KMS-11 (cell line): ENCODE results near the gene NAV2.

Experiments used
- H2AFZ ChIP-seq: fragments of 200-600 bp; sonication (generic); 2 replicates; pipeline ENCODE4 v1.6.1; 2016; ENCODE audit warnings: antibody characterized with exemption, mixed run types, low read depth
- H3K27ac ChIP-seq: fragments of 200-600 bp; sonication (generic); 2 replicates; pipeline ENCODE4 v1.6.1; 2016; ENCODE audit warnings: mild to moderate bottlenecking, mixed run types
- H3K27me3 ChIP-seq: fragments of 200-600 bp; sonication (generic); 2 replicates; pipeline ENCODE4 v1.6.1; 2017; ENCODE audit warnings: mild to moderate bottlenecking, low read depth, mixed run types, moderate library complexity; ENCODE audit not compliant: insufficient read depth
- H3K36me3 ChIP-seq: fragments of 200-600 bp; sonication (generic); 2 replicates; pipeline ENCODE4 v1.6.1; 2017; ENCODE audit warnings: mild to moderate bottlenecking, mixed run types; ENCODE audit not compliant: insufficient read depth
- H3K4me1 ChIP-seq: fragments of 200-600 bp; sonication (generic); 2 replicates; pipeline ENCODE4 v1.6.1; 2016; ENCODE audit warnings: mild to moderate bottlenecking, low read depth, mixed run types; ENCODE audit not compliant: poor library complexity, severe bottlenecking
- H3K4me2 ChIP-seq: fragments of 200-600 bp; sonication (generic); 2 replicates; pipeline ENCODE4 v1.7.0; 2016; ENCODE audit warnings: mild to moderate bottlenecking, mixed run types
- H3K4me3 ChIP-seq: fragments of 200-600 bp; sonication (generic); IDR thresholded peaks from 2 replicates; pipeline ENCODE4 v1.6.1; 2017; ENCODE audit warnings: low read depth, low read length, mixed read lengths; ENCODE audit not compliant: insufficient read depth
- H3K79me2 ChIP-seq: fragments of 200-600 bp; sonication (generic); 2 replicates; pipeline ENCODE4 v1.6.1; 2016; ENCODE audit warnings: low read depth, mixed run types; ENCODE audit not compliant: insufficient read depth
- H3K9ac ChIP-seq: fragments of 200-600 bp; sonication (generic); 2 replicates; pipeline ENCODE4 v1.6.1; 2016; ENCODE audit warnings: mild to moderate bottlenecking, mixed run types
- H4K20me1 ChIP-seq: fragments of 200-600 bp; sonication (generic); 2 replicates; pipeline ENCODE4 v1.6.1; 2016; ENCODE audit warnings: mild to moderate bottlenecking, mixed run types; ENCODE audit not compliant: insufficient read depth
- TF ChIP-seq, protein P1 (sequence below): fragments of 200-600 bp; sonication (generic); conservative IDR thresholded peaks from 2 replicates; pipeline ENCODE4 v1.6.1; 2017; ENCODE audit warnings: low read depth, mild to moderate bottlenecking, antibody characterized with exemption, low read length, moderate library complexity, mixed read lengths

NAV2 gene

DNA sequence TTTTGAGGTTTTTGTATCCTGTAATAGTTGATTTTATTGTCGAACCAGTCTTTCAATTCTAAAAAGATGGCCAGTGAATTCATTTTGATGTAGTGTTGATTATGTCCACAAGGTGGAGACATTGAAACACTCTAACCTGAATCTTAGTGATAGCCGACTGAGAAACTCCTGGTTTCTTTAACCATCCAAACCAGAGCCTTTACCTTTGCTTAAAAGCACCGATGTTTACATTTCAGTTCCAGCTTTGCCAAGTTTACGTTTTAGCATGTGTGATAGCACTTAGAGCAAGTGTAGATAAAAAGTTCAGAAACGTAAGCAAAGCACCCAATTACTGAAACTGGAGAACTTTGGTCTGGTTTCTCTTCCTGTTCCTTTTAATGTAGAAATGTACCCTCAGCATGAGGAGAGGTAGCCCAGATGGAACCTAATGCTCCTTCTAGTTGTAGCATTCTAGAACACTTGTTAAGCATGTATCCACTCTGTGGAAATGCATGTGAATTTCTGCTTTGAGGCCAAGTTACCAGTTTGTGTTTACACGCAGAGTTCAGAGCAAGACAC lies 239.0 kb downstream of the NAV2 start:
- Histone ChIP-seq H4K20me1 (no peaks in the 10 kb centered on the region), H2AFZ (no peak overlapping the region), H3K36me3 (no peaks in the 10 kb centered on the region), H3K4me3 (no peak overlapping the region), H3K4me1 (peaks cover 18% of the 10 kb centered on the region), H3K27ac (no peak overlapping the region), H3K27me3 (no peaks in the 10 kb centered on the region), H3K9ac (no peak overlapping the region), H3K79me2 (no peaks in the 10 kb centered on the region), H3K4me2 (peak overlapping the region; percentile 30; the same call in 1 of the 2 replicates)
- TF ChIP-seq, protein P1, sequence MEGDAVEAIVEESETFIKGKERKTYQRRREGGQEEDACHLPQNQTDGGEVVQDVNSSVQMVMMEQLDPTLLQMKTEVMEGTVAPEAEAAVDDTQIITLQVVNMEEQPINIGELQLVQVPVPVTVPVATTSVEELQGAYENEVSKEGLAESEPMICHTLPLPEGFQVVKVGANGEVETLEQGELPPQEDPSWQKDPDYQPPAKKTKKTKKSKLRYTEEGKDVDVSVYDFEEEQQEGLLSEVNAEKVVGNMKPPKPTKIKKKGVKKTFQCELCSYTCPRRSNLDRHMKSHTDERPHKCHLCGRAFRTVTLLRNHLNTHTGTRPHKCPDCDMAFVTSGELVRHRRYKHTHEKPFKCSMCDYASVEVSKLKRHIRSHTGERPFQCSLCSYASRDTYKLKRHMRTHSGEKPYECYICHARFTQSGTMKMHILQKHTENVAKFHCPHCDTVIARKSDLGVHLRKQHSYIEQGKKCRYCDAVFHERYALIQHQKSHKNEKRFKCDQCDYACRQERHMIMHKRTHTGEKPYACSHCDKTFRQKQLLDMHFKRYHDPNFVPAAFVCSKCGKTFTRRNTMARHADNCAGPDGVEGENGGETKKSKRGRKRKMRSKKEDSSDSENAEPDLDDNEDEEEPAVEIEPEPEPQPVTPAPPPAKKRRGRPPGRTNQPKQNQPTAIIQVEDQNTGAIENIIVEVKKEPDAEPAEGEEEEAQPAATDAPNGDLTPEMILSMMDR, result peak; percentile 86

DNA sequence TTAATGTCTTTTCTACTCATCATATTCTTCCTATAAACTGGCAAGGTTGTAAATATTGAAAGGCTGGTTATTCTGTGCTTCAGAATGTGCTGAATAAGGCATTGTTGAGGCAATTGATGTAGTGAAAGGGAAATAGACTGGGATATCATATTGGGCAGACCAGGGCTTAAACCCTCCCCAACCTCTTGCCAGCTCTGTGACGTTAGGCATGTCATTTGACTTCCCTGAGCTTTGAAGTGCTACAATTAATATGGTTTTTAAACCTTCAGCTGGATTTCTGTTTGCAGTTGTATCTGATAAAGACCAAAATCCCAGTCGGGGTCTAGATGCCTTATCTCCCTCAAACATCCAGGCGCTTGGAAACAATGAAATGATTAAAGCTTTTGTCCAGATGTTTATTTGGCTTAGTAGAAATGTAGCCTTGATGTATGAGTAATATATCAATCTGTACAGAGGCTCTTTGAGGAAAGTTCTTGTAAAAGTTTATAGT lies 239.5 kb downstream of the NAV2 start:
- no peaks in the 10 kb centered on the region for H3K27me3 ChIP-seq
- no peak overlapping the region for H2AFZ ChIP-seq
- no peaks in the 10 kb centered on the region for H3K36me3 ChIP-seq
- no peak overlapping the region for H3K27ac ChIP-seq
- H3K79me2 ChIP-seq, result no peaks in the 10 kb centered on the region
- no peak overlapping the region for H3K4me2 ChIP-seq
- H3K4me1 ChIP-seq, result peaks cover 13% of the 10 kb centered on the region
- H3K4me3 ChIP-seq, result no peak overlapping the region
- H4K20me1 ChIP-seq, result no peaks in the 10 kb centered on the region
- H3K9ac ChIP-seq, result no peak overlapping the region
- TF ChIP-seq, protein P1, result no peak

DNA sequence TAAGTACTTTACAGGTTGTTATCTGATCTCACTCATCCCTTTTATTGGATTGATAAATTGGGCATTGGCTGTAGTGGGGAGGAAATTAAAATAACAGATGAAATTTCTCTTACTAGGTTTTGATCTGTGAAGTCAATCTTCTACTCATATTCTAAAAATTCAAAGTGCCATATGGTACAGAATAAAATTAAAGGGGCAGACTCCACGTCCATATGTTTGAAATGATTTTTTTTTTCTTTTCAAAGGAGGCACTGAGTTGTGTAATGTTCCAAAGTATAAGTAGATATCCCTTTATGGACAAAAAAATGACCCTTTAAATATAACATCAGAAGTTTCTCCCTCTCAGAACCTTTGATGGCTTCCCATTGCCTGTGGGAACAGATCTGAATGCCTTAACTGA lies 240.3 kb downstream of the NAV2 start:
- no peak overlapping the region for H2AFZ ChIP-seq
- no peak overlapping the region for H3K4me2 ChIP-seq
- no peaks in the 10 kb centered on the region for H3K36me3 ChIP-seq
- H3K27ac ChIP-seq, result no peak overlapping the region
- H3K79me2 ChIP-seq, result no peaks in the 10 kb centered on the region
- H3K9ac ChIP-seq, result no peak overlapping the region
- TF ChIP-seq, protein P1, result no peak
- no peaks in the 10 kb centered on the region for H4K20me1 ChIP-seq
- H3K27me3 ChIP-seq, result no peaks in the 10 kb centered on the region
- H3K4me3 ChIP-seq, result no peak overlapping the region
- H3K4me1 ChIP-seq, result peaks cover 11% of the 10 kb centered on the region

DNA sequence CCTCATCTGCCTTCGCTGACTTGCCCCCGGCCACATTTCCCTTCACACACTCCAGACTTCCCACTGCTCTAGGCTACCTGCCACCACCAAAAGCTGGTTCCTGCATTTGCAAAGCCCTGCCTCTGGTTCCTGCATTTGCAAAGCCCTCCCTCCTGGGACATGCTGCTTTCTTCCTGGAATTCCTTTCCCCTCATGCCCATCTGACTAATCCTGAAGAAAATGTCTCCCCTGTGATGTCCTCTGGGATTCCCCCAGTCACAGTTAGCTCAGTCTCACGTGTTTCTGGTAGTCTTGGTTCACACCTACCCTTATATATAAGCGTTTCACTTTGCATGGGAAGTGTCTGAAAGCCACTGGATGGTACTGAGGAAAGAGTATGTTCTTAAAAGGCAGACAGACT lies 240.7 kb downstream of the NAV2 start:
- H2AFZ ChIP-seq, result no peak overlapping the region
- TF ChIP-seq, protein P1, result no peak
- no peak overlapping the region for H3K9ac ChIP-seq
- H3K4me2 ChIP-seq, result no peak overlapping the region
- H3K4me1 ChIP-seq, result peaks cover 11% of the 10 kb centered on the region
- H4K20me1 ChIP-seq, result no peaks in the 10 kb centered on the region
- H3K27me3 ChIP-seq, result no peaks in the 10 kb centered on the region
- H3K79me2 ChIP-seq, result no peaks in the 10 kb centered on the region
- no peaks in the 10 kb centered on the region for H3K36me3 ChIP-seq
- no peak overlapping the region for H3K27ac ChIP-seq
- H3K4me3 ChIP-seq, result no peak overlapping the region
